ENCODE measurements around the gene TSSK1B.

TSSK1B gene

GRCh38 chr5:113397046-113397445 lies 37.7 kb downstream of the TSSK1B start:
- DNase-seq: no peak

GRCh38 chr5:113394658-113395057 lies 40.1 kb downstream of the TSSK1B start:
- DNase-seq: no peak

- DNase-seq: no peak
Observed at GRCh38 chr5:113390224-113390623, 44.6 kb downstream of the TSSK1B start.

- DNase-seq: no peak
Observed at GRCh38 chr5:113389116-113389515, 45.7 kb downstream of the TSSK1B start.

GRCh38 chr5:113387844-113388243 lies 46.9 kb downstream of the TSSK1B start:
- no peak for DNase-seq

GRCh38 chr5:113384782-113385285 lies 50.0 kb downstream of the TSSK1B start:
- no peak for DNase-seq

- DNase-seq: no peak
Observed at GRCh38 chr5:113382731-113383130, 52.1 kb downstream of the TSSK1B start.

Measured in activated CD8-positive, alpha-beta memory T cell treated with anti-CD3 and anti-CD28 coated beads, Interleukin-2, amount 50 U/mL, for 4 hours (primary cell).